LoVo (cell line): ENCODE data around the gene FADS1.

Experiments used
- DNase-seq: peaks from one replicate; pipeline ENCODE4 v3.0.0-alpha.2; 2016; ENCODE audit warnings: low spot score

The FADS1 gene

GRCh38 chr11:61826930-61827570, 10.2 kb upstream of the FADS1 start:
- DNase-seq, result no peak

GRCh38 chr11:61820174-61820573, 3.4 kb upstream of the FADS1 start:
- peak; percentile 67 for DNase-seq

- DNase-seq, result no peak
Measured at GRCh38 chr11:61817471-61818202, 834 bp upstream of the FADS1 start.

- DNase-seq, result peak; percentile 58
Measured at GRCh38 chr11:61815790-61816735, 740 bp downstream of the FADS1 start.

- DNase-seq, result peak; percentile 96
Measured at GRCh38 chr11:61814958-61815789, 1.6 kb downstream of the FADS1 start.

GRCh38 chr11:61814247-61814957, 2.4 kb downstream of the FADS1 start:
- DNase-seq, result peak; percentile 72

- DNase-seq, result no peak
Measured at GRCh38 chr11:61812736-61813411, 3.9 kb downstream of the FADS1 start.

GRCh38 chr11:61811831-61812230, 5.0 kb downstream of the FADS1 start:
- DNase-seq, result no peak

- DNase-seq, result no peak
Measured at GRCh38 chr11:61810671-61811175, 6.1 kb downstream of the FADS1 start.

GRCh38 chr11:61806785-61807184, 10.0 kb downstream of the FADS1 start:
- DNase-seq, result no peak

- no peak for DNase-seq
Measured at GRCh38 chr11:61805146-61805545, 11.7 kb downstream of the FADS1 start.

GRCh38 chr11:61803889-61804647, 12.7 kb downstream of the FADS1 start:
- no peak for DNase-seq

GRCh38 chr11:61802605-61803004, 14.2 kb downstream of the FADS1 start:
- no peak for DNase-seq

GRCh38 chr11:61800331-61801281, 16.2 kb downstream of the FADS1 start:
- no peak for DNase-seq

- DNase-seq, result no peak
Measured at GRCh38 chr11:61799665-61800284, 17.0 kb downstream of the FADS1 start.

GRCh38 chr11:61797263-61797944, 19.4 kb downstream of the FADS1 start:
- DNase-seq, result peak; percentile 76

GRCh38 chr11:61795876-61796526, 20.8 kb downstream of the FADS1 start:
- no peak for DNase-seq
